ENCODE measurements around the gene MRPL44.

DNA sequence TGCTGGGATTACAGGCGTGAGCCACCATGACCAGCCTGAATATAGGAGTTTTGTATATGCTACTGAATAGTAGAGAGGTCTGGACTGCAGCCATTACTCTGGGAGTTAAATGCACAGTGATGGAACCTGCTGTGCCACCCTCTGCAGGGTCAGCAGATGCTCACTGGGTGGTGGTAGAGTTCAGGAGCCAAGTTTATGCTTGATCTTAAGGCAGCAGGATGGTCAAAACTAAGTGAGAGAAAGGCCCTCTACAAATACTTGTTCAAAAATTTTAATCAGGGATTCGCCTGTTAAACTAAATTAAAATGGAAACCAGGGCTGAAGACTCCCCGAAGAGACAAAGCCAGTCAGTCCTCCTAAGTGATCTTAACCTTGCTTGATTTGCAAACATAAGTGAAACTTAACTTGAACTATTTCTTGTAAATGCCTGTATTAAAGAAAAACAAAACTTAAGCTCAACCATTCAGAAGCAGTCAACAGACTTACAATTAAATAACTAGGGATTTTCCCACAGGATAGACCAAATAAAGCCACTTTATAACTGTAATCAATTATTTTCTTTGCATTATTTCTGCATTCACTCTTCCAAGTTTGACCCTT lies 7.9 kb upstream of the MRPL44 start:
- TF ChIP-seq, protein P1, sequence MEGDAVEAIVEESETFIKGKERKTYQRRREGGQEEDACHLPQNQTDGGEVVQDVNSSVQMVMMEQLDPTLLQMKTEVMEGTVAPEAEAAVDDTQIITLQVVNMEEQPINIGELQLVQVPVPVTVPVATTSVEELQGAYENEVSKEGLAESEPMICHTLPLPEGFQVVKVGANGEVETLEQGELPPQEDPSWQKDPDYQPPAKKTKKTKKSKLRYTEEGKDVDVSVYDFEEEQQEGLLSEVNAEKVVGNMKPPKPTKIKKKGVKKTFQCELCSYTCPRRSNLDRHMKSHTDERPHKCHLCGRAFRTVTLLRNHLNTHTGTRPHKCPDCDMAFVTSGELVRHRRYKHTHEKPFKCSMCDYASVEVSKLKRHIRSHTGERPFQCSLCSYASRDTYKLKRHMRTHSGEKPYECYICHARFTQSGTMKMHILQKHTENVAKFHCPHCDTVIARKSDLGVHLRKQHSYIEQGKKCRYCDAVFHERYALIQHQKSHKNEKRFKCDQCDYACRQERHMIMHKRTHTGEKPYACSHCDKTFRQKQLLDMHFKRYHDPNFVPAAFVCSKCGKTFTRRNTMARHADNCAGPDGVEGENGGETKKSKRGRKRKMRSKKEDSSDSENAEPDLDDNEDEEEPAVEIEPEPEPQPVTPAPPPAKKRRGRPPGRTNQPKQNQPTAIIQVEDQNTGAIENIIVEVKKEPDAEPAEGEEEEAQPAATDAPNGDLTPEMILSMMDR (IDR thresholded peaks at IDR 0.05 in 4 of 5, conservative IDR thresholded peaks at IDR 0.05 in 1 of 5) = no peak
- no peak for TF ChIP-seq POLR2A (IDR thresholded peaks at IDR 0.05)
